OCI-LY1 (cell line): ENCODE results near the gene SAE1.

Experiments used
- EZH2 ChIP-seq: fragments of 200-600 bp; sonication (generic), shearing (Covaris generic); IDR thresholded peaks from 2 replicates; pipeline ENCODE4 v1.8.0; 2017; ENCODE audit warnings: borderline replicate concordance, mixed run types, mild to moderate bottlenecking, antibody characterized with exemption, low read length, moderate library complexity, mixed read lengths
- TF ChIP-seq, protein P1 (sequence below): fragments of 200-600 bp; sonication (generic), shearing (Covaris generic); IDR thresholded peaks from 2 replicates; pipeline ENCODE4 v1.5.1; 2017; ENCODE audit warnings: mild to moderate bottlenecking, antibody characterized with exemption, low read length, moderate library complexity, mixed read lengths

- TF ChIP-seq, protein P1, sequence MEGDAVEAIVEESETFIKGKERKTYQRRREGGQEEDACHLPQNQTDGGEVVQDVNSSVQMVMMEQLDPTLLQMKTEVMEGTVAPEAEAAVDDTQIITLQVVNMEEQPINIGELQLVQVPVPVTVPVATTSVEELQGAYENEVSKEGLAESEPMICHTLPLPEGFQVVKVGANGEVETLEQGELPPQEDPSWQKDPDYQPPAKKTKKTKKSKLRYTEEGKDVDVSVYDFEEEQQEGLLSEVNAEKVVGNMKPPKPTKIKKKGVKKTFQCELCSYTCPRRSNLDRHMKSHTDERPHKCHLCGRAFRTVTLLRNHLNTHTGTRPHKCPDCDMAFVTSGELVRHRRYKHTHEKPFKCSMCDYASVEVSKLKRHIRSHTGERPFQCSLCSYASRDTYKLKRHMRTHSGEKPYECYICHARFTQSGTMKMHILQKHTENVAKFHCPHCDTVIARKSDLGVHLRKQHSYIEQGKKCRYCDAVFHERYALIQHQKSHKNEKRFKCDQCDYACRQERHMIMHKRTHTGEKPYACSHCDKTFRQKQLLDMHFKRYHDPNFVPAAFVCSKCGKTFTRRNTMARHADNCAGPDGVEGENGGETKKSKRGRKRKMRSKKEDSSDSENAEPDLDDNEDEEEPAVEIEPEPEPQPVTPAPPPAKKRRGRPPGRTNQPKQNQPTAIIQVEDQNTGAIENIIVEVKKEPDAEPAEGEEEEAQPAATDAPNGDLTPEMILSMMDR = no peak
- TF ChIP-seq EZH2 = no peak
Measured at GRCh38 chr19:47157431-47158321, 27.0 kb downstream of the SAE1 start.
